ENCODE data around the gene RABL2B.

GRCh38 chr22:50734986-50735738, 48.3 kb downstream of the RABL2B start:
- TF ChIP-seq CTCF (conservative IDR thresholded peaks at IDR 0.05; ENCODE audit: low read depth in 2 of 2) (no peak), POLR2AphosphoS5 (IDR thresholded peaks at IDR 0.05; ENCODE audit: low read depth) (no peak), EZH2 (IDR thresholded peaks at IDR 0.05; ENCODE audit: low read depth, unreplicated experiment) (no peak), ZNF462 (CRISPR knock-in tag; IDR thresholded peaks at IDR 0.05) (no peak), CREB1 (CRISPR knock-in tag; IDR thresholded peaks at IDR 0.05; ENCODE audit: low read depth) (no peak), JUNB (IDR thresholded peaks at IDR 0.05; ENCODE audit: unreplicated experiment) (no peak), REST (IDR thresholded peaks at IDR 0.05; ENCODE audit: unreplicated experiment) (no peak), NANOG (IDR thresholded peaks at IDR 0.05; ENCODE audit: borderline replicate concordance) (no peak), ZNF331 (CRISPR knock-in tag; IDR thresholded peaks at IDR 0.05; ENCODE audit: low read depth) (no peak), ETS1 (IDR thresholded peaks at IDR 0.05) (no peak), EZH2phosphoT487 (IDR thresholded peaks at IDR 0.05; ENCODE audit: unreplicated experiment) (no peak)

Data from GM23338 (cell line).